Stimulated activated CD4-positive, alpha-beta T cell treated with anti-CD3 and anti-CD28 coated beads, Interleukin-2, amount 100 ng/mL, for 4 hours (primary cell): ENCODE results near the gene AMOT.

Source experiments
- DNase-seq: peaks from one replicate; pipeline ENCODE4 v3.0.0-alpha.2; 2020; ENCODE audit warnings: low read depth

The AMOT gene

DNA sequence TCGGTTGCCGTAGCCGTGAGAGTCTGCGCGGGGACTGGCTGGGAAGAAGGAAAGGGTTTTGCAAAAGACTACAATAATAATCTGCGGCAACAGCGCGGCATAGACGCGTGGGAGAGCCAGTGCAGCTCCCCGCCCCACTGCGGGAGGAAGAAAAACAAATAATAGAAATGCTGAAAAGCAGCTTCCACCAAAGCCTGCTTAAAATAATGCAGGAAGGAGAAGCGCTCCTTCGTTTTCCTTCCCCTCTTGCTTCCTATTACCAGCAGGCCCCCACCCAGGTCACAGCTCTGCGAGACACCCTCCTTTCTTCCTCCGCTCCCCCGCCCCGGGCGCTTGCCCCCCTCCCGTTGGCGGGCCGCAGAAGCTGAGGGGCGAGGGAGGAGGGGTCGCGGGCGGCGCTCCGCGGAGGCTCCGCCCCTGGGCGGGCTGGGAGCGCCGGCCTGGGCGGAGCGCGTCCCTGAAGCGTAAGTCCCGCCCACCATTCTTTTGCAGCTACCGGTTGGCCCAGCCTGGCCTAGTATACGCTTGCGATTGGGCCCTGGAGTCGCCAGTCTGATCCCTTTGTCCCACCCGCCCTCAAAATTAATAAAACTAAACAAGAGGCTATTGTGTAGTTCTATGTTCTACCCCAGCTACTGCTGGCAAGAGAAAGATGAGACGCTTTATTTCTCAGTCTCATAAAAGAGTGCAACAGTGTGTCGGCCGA is 636 bp upstream of the AMOT start:
- peak; percentile 64 for DNase-seq

DNA sequence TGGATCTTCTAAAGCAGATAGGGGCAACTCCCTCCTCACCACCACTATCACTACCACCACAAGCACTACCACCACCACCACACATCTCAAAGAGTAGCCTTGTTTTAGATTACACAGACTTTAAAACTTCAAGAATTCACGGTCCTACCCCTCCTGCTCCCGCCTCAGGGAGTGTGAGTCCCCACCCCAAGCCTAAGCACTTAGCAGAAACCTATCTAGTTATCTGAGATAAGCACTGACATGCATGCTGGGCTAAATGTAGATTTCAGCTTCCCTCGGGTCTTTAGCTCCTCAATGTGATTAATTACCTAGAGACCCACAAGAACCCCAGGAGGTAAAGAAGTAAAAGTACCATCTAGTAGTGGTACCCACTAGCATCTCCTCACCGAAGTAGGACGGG is 775 bp downstream of the AMOT start:
- no peak for DNase-seq

DNA sequence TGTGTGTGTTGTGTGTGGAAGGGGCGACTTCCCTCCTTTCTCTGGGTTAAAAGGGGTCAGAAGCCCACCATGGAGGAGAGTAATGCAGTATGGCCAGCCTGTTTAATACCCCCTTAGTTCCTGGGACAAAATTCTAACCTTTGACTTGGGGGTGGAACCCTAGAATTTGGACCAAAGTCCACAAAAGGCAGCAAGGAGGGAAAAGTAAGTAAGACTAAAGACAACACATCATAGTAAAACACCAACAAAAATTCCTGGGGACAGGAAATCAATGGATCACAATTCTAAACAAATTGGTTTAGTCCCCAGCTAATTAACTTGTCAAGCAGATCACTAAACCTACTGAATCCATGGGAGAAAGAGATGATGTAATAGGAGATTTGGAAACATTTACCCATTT is 3.1 kb downstream of the AMOT start:
- DNase-seq: no peak

DNA sequence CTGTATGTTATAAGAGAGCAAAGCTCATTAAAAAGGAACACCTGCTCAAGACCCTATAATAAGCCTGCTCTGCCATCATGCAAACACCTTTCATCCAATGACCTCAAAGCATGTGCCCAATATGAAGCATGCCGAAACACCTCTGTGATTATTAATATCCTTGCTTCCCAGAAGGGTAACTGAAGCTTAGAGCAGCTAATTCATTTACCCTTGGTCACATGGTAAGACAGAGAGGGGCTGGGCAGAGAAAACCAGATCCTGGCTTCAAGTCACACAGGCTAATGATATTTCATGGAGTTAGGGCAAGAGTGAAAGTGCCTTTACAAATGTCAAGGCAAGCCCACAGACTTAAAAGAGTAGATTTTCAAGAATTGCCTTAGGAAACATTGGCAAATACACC is 5.6 kb downstream of the AMOT start:
- DNase-seq: no peak

DNA sequence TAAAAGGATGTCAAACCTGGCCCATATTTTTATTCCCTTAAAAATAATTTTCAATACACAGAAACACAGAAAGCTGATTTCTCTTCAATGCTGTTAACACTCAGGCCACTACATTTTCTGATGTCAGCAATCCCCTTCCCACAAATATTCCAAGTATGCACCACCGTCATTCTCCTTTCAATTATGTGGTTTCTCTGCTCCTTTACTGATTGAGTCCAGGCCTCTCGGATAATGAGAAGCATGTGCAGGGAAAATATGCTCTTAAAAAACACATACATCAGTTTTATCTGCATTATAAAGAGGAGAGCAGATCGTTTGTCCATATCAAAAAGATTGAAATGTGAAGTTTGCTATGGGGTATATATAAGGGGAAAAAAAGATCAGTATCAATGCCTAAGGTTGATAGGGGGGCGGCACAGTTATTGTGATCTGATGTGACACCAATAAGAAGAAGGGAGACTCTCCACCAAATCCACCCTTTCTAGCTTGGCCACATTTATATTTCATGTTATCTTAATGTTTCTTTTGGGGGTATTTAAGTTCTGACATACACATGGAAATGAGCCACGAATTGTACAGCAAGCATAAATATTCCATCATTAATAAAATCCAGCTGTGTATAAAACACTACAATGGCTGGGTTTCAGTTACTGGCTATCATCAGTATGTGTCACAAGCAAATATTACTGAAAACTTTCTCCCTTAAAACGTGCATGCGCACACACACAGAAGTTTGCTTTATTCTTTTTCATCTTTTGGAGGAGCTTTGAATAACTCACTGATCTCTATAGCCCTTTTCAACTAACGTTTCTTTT is 6.4 kb downstream of the AMOT start:
- no peak for DNase-seq

DNA sequence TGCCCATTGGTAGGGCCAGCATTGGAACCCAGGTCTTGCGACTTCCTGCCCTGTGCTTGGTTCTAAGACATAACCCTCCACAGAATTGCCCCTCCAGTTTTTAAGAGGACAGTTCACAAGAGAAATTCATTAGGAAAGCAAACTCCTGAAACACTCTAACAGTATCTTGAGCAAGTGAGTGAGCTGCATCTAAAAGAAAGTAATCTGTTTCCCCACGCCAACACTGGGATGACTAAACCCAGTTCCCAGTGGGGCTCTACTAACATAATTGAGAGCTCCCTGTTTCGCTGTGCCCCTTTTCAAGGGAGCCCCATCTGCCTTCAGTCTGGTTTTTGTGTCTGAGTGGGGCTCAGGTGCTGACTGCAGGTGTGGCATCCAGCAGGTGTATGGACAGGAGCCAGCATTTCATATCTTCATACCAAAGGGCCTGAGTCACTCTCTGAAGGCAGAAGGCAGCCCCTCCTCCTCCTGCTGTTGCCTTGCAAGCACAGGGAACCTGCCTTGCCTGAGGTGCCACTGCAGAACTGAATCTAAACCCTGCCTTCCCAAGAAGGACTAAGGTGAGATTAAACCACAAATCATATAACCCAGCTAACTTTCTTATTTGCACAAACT is 8.0 kb downstream of the AMOT start:
- no peak for DNase-seq

DNA sequence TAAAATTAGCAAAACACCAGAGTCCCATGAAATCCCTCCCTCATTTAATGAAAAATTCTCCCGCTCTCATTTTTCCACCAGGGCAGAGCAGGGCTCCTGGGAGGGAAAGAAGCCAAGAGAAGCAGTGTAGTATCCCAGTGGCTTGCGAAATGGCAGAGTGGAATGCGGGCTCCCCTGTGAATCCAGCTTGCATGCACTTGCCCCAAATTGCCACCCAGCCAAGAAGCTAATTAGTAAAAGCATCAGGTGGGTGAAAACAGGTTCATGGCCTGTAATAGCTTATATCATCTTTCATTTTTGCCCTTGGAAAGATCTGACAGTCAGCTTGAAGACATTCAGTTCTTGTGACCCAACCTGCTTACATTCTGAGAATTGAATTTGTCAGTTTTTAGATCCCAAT is 10.1 kb downstream of the AMOT start:
- DNase-seq: no peak

DNA sequence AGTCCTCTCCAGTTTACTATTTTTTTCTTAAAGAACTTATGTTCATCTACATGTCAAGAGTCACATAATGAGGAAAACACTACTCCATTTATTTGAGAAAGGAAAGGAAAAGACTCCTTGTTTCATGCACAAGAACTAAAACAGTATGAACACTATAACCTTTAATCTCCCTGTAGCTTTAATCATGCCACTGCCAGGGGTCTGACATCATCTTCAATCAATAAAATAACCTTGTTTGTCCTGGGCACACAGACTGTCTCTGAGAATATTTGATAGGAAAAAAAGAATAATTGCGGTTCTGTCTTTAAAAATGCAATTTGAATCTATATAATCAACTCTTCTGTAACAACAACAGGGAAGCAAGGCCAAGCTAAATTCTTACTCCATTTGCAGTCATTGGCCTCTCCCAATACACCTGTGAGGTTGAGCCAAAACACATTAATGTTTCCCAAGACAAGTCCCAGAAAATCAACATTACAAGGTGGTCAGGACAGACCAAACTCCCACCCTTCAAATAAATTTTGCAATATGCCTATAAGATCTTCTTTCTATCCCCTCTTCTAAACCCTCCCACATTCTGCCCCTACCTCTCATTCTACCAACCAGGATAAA is 13.2 kb downstream of the AMOT start:
- DNase-seq: no peak

DNA sequence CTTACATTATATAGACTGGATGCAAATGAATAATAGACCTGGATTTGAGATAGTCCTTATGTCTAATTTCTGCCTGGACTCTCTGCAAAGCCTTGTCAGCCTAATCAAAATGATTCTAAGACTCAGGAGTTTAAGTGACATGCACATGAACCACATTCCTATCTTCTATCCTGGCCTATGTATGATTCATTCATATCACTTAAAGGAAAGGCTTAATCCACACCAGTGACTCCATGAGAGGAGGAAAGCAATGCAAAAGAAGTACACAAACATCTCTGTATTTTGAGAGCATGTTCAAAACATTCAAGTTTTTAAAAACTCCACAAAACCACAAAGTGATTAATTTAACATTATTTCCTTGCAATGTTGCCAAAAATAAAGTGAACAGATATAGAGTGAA is 14.6 kb downstream of the AMOT start:
- DNase-seq: no peak

DNA sequence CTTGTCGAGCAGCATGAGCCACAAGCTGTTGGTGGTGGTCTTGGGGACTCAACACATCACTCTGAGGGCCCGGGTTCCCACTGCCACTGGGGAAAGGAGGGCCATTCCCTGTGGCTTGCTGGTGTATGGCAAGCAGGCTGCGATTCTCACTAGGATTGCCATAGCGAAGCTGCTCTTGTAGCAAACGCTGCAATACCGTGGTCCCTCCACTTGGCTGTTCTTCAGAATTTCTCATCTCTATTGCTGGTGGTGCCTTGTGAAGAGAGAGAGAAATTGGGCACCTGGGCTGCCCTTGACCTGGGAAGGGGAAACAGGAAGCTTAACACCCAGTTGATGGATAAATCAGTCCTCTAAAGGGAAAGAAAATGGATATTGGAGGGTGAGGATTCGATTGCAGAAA is 17.7 kb downstream of the AMOT start:
- no peak for DNase-seq

DNA sequence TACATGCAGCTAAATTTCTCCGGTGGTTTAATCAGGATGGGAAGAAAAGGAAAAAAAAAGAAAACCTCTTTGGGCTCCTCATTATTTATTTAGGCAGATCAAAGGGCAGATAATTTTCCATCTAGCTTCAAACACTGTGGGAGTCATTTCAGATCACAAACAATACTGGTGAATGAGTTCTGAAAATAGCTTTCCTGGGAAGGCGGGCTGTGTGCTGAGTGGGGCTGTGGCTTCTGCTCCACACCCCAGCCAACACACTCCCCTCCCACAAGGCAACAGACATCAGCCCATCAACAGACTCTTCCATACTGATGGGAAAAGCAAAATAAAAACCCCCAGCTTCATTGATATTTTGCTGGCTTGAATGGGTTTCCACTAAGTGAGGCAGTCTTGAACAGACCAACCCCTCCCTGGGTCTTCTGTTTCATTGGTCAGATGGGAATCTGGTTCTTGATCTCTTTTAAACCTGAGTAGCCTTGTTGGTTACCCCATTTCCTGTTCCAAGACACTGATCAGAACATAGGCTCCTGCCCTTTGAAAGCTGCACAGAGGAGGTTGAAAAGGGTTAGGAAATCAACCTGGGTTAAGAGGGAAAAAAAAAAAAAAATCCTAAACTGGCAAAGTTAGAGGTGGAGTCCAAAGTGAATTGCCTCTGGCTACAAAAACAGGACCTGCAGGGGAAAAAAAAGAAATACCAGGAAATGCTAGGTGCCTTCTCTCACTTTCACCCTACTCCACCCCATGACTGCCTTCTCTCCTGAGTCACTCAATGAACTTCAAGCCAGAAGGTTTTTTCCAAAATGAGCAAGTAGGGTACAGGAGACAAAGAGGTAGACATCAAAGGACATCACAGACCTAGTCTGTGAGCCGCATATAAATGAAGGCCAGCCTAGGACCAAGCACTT is 20.0 kb downstream of the AMOT start:
- no peak for DNase-seq

DNA sequence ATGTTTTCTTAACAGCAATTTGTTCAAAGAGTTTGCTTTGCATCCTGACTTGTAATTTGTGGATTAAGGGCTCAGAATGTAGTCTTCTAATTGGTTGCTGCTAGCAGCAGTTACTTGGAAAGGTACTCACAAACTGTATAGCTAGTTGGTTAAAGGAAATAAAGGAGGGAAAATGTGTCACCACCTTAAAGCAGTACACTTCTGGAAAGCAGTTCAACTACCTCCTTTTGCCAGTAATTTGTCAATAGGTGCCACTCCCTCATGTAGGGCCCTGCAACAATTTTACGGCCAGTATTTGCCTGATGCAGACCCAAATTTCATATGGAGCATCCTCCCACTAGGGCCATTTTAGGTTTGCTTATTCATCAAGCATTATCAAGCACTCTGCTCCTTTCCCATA is 20.8 kb downstream of the AMOT start:
- DNase-seq: no peak

DNA sequence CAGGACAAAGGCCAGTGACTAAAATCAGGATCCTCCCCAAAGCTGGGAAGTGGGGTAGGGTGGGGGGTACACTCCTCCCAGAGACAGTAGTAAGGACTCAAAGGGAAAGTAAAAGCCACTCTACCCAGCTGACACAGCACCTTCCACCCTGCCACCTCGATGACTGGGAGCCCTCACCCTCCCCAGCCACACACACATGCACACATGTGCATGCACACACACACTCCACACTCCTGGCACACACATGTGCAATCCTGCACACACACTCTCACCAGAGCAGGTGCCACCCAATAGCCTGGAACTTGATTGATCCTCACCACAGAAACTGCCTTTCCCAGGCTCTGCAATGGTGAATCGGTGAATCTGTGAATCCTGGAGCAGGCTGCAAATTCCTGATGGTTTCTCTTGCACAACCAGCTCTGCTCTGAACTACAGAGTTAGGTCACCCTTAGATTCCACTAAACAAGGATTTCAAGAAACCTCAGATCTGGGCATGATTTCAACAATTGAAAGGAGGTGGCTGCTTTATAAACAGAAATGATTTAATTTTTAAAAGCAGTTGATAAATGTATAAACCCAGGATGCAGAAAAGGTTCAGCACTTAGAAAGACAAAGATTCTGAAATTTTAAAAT is 21.5 kb downstream of the AMOT start:
- DNase-seq: no peak

DNA sequence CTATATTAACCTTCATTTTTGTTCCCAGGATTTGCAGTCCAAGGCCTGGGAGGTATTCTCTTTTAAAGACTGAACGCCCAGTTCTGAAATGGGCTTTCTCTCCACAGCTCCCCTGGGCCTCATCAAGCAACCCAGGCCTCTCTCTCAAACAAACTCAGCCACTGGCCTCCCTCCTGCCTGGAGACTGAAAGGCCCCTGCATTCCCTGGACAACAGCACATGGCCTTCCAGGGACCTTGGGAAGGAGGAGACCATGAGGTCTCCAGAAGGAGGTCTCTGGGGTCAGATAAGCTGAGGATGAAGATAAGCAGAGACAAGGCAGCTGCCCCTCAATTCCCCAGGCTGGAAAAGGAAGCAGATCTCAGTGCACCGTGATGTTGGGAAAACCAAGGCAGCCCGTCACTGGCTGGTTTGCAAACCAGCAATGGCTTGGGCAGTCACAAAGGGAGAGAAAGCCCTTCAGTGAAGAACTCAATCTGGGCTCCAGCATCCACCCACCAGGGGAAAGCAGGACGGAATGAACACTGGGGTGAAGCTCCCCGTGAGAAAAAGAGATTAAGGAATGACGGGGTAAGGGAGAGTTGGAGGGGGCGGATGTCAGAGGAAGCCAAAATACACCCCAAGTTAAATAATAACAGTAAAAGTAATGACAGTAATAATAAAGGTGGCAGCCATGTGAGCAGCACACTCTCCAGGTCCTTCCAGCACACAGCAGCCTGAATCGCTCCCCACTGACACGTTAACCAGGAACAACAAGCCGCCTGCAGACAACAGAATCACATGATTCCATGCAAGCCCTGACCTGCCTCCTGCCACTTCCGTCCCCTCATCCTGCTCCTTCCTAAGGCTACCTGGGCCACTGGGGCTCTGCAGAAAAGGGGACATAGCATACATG is 22.3 kb downstream of the AMOT start:
- no peak for DNase-seq

DNA sequence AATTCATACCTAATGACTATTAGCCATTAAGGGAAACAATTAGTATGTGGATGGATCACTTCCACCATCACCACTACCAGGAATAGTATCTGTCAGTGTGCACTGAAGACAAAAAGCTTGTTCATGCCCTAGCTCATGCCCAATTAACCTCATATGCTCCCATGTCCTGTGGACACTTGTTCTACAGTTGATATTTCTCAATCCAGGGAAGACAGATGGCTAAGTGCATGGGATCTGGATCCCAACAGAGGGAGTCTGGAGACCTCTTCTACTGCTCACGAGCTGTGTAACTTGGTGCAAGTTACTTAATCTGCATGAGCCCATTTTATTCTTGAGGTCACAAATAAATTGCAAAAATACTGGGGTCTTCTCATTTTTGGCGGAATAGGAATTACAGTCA is 23.7 kb downstream of the AMOT start:
- no peak for DNase-seq

DNA sequence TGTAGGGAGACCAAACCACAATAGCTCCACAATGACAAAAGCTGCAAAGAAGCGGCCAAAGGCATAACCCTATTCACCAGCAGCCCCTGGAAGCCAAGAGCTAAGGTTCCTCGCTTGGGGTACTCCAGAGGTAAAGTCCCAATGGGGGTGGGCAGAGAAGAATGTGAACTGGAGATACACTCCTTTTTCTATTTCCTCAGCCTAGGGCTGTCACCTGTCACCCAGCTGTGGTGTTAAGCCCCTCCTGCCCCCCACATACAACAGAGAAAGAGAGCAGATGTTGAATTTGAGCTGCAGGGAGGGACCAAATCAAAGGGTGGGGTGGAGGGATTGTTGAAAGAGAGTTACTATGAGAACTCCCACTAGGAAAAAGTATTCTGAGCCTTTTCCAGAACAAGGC is 26.1 kb downstream of the AMOT start:
- no peak for DNase-seq

DNA sequence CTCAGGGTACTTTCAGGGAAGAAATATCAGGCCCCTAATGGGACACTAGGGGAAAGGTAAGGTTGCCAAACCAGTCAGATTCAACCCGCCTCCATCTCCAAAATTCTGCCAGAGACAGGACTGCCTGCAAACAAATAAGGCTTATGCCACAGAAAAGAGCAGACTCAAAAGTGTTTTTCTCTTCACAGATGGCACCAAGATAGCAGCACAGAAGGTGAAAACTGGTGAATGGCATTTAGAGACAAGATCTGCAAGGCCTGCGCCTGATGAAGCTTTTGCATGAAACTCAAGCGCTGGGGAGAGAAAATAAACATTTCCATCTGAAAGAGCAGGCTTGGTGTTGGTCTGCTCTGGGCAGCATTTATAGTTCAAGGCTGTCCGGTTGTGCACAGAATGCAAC is 27.9 kb downstream of the AMOT start:
- no peak for DNase-seq

DNA sequence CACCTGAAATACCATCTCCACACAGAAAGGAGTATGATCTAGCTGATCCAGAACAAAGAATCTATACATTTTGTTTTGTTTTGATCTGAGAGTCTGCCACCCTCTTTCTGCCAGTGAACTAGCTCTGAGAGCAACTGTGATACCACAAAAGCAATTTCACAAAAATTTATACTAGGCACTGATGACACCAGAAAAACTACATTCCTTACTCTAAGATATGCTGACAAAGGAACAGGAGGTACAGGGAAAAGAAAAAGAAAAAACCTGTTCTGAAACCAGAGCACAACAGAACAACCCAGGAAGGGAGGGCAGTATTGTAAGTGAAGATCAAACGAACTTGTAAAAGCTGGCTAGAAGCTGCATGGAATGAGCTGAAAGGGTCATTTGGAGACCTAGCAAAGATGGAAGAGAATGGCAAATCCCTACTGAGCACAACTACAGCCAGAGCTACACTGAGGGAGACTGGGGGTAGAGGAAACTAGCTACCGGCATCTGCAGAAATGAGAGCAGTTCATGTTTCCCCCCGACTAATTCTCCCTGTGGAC is 31.9 kb downstream of the AMOT start:
- DNase-seq: no peak

DNA sequence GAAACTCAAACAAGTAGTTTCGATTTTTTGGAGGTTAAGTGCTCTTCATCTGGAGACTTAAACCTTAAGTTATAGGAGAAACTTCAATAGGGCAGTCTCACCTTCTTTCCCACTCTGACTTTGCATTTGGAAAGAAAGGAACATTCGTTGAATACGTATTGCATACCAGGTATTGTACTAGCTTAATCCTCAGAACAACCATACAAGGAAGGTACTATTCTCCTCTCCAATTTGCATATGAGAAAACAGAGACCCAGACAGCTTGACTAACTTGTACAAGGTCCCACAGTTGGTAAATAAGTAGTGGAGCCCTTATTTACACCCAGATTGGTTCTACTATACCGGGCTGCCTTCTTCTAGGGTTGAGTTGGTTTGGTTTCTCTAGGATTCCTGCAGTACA is 32.6 kb downstream of the AMOT start:
- DNase-seq: no peak

DNA sequence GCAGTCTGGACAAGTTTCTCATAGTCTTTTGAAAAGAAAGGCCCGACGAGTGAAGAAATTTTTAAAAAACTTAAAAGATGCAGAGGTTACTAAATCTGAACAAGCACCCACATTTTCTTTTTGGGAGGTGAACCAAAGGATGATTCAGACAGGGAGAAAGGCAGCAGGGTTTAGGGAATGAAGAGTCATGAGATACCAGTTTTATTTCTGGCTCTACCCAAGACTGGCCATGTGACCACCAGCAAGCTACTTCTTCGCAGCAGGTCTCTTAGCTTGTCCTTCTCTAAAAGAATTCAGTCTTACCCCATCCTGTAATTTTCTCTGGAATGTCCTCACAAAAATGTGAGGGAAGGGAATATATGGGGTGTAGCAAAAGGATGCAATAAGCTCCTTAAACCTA is 37.6 kb downstream of the AMOT start:
- DNase-seq: no peak
